Lung microvascular endothelial cell (primary cell): Measurements from ENCODE around the gene ASXL1. TPM values are rescaled to one million over a fixed set of nuclear protein-coding genes. Genes with fewer than 3 reads are reported as not detected.
"Not testable (repeated sequence)": the region's sequence is repeated elsewhere in the genome, so short reads cannot be mapped to it uniquely, and the experiment has no call there.

Experiments used
- DNase-seq, 2 donors: peaks; one replicate each; pipeline versions ENCODE4 v3.0.0 to v3.0.0-alpha.2; 2010; ENCODE audit warnings: low read depth in 2 of 2
- total RNA-seq: library from RNA; depleted of rRNA; stranded (reverse); fragments of >200 nt; gene quantifications from 2 replicates; pipeline ENCODE4 v1.2.1, GENCODE V29; 2014

ASXL1 gene
- total RNA-seq, 1 donor from 2014 or later, result 42.5 TPM

- peak; percentile 52 to 62 for DNase-seq
Measured at GRCh38 chr20:32336918-32337347, 21.2 kb upstream of the ASXL1 start.

GRCh38 chr20:32337937-32338661, 20.0 kb upstream of the ASXL1 start:
- DNase-seq, result no peak

GRCh38 chr20:32338665-32339064, 19.5 kb upstream of the ASXL1 start:
- no peak for DNase-seq

- DNase-seq, result no peak
Measured at GRCh38 chr20:32339116-32339515, 19.0 kb upstream of the ASXL1 start.

GRCh38 chr20:32341053-32341452, 17.1 kb upstream of the ASXL1 start:
- not testable (repeated sequence) for DNase-seq

- DNase-seq, result no peak
Measured at GRCh38 chr20:32343439-32343838, 14.7 kb upstream of the ASXL1 start.

GRCh38 chr20:32344835-32345506, 13.2 kb upstream of the ASXL1 start:
- DNase-seq, result no peak

GRCh38 chr20:32348207-32348606, 9.9 kb upstream of the ASXL1 start:
- no peak for DNase-seq

- DNase-seq, result no peak
Measured at GRCh38 chr20:32350421-32350820, 7.7 kb upstream of the ASXL1 start.

- DNase-seq, result no peak
Measured at GRCh38 chr20:32352121-32352720, 5.9 kb upstream of the ASXL1 start.

GRCh38 chr20:32353848-32354496, 4.2 kb upstream of the ASXL1 start:
- DNase-seq, result no peak

GRCh38 chr20:32354592-32355416, 3.3 kb upstream of the ASXL1 start:
- peak in 1 of 2 donors; percentile 28 for DNase-seq

GRCh38 chr20:32355417-32355841, 2.7 kb upstream of the ASXL1 start:
- DNase-seq, result no peak

- DNase-seq, result peak in 1 of 2 donors; percentile 20
Measured at GRCh38 chr20:32355907-32356621, 2.1 kb upstream of the ASXL1 start.

GRCh38 chr20:32356622-32357374, 1.3 kb upstream of the ASXL1 start:
- peak; percentile 17 to 53 for DNase-seq

- DNase-seq, result peak in 1 of 2 donors; percentile 58
Measured at GRCh38 chr20:32357375-32357868, 709 bp upstream of the ASXL1 start.

- no peak for DNase-seq
Measured at GRCh38 chr20:32358632-32358882, 426 bp downstream of the ASXL1 start.

- peak; percentile 68 to 70 for DNase-seq
Measured at GRCh38 chr20:32358883-32359632, 927 bp downstream of the ASXL1 start.
